ENCODE data around the gene NOS1.

Gene NOS1

GRCh38 chr12:117343296-117343695 lies 18.1 kb downstream of the NOS1 start:
- Histone ChIP-seq H3K4me2 (ENCODE audit: low read length, poor library complexity, severe bottlenecking) (no peak overlapping the region), H2AFZ (ENCODE audit: low read depth, low read length) (no peak overlapping the region), H3K14ac (ENCODE audit: low read length in 2 of 2) (no peak overlapping the region), H2BK5ac (ENCODE audit: low read depth, low read length, poor library complexity, severe bottlenecking) (no peak overlapping the region), H3K36me3 (ENCODE audit: control insufficient read depth in 1 of 2, insufficient read depth in 2 of 2, low read depth in 1 of 2, low read length in 2 of 2) (no peaks in the 10 kb centered on the region), H3K27me3 (ENCODE audit: control insufficient read depth in 1 of 2, insufficient read depth in 1 of 2, low read length in 2 of 2) (peaks cover 0 to 3% of the 10 kb centered on the region in 2 experiments), H2BK120ac (ENCODE audit: low read depth, low read length) (no peak overlapping the region), H2BK15ac (ENCODE audit: low read depth, poor library complexity, severe bottlenecking) (no peak overlapping the region), H3K4ac (ENCODE audit: low read depth in 1 of 2, low read length in 2 of 2) (no peak overlapping the region), H3K9me3 (ENCODE audit: control insufficient read depth, low read length) (peaks cover 11% of the 10 kb centered on the region), H3K9ac (ENCODE audit: low read length) (no peak overlapping the region), H4K91ac (ENCODE audit: low read length) (no peak overlapping the region), H3K4me3 (ENCODE audit: insufficient read depth in 1 of 2, low read depth in 1 of 2, low read length in 2 of 2) (no peak overlapping the region), H3K23ac (ENCODE audit: low read length in 2 of 2) (no peak overlapping the region), H3K79me1 (replicated peaks; ENCODE audit: low read length, poor library complexity, severe bottlenecking) (no peaks in the 10 kb centered on the region), H3K4me1 (ENCODE audit: control insufficient read depth, insufficient read depth, low read depth, low read length) (no peaks in the 10 kb centered on the region), H2AK5ac (ENCODE audit: low read length, severe bottlenecking) (no peak overlapping the region), H3K27ac (ENCODE audit: low read length, poor library complexity, severe bottlenecking) (no peak overlapping the region), H2BK12ac (ENCODE audit: low read length in 2 of 2) (no peak overlapping the region), H3K18ac (ENCODE audit: low read depth in 1 of 2, low read length in 2 of 2) (no peak overlapping the region), H4K8ac (ENCODE audit: low read length) (no peak overlapping the region)
- 40% methylated on average over 1 of the region's 4 CpGs for WGBS
- no peak for DNase-seq

GRCh38 chr12:117342682-117343081 lies 18.7 kb downstream of the NOS1 start:
- no peak overlapping the region for H2AK5ac ChIP-seq (ENCODE audit: low read length, severe bottlenecking)
- H3K36me3 ChIP-seq (ENCODE audit: control insufficient read depth in 1 of 2, insufficient read depth in 2 of 2, low read depth in 1 of 2, low read length in 2 of 2), result no peaks in the 10 kb centered on the region
- H2BK120ac ChIP-seq (ENCODE audit: low read depth, low read length), result no peak overlapping the region
- 24% methylated on average over 2 of the region's 2 CpGs for WGBS
- H3K4me3 ChIP-seq (ENCODE audit: insufficient read depth in 1 of 2, low read depth in 1 of 2, low read length in 2 of 2), result no peak overlapping the region
- peaks cover 11% of the 10 kb centered on the region for H3K9me3 ChIP-seq (ENCODE audit: control insufficient read depth, low read length)
- H3K27me3 ChIP-seq (ENCODE audit: control insufficient read depth in 1 of 2, insufficient read depth in 1 of 2, low read length in 2 of 2), result peaks cover 0 to 2% of the 10 kb centered on the region in 2 experiments
- no peak for DNase-seq
- H3K4me2 ChIP-seq (ENCODE audit: low read length, poor library complexity, severe bottlenecking), result no peak overlapping the region
- no peak overlapping the region for H3K9ac ChIP-seq (ENCODE audit: low read length)
- no peak overlapping the region for H2BK5ac ChIP-seq (ENCODE audit: low read depth, low read length, poor library complexity, severe bottlenecking)
- no peak overlapping the region for H4K91ac ChIP-seq (ENCODE audit: low read length)
- no peak overlapping the region for H3K4ac ChIP-seq (ENCODE audit: low read depth in 1 of 2, low read length in 2 of 2)
- no peak overlapping the region for H3K23ac ChIP-seq (ENCODE audit: low read length in 2 of 2)
- H3K27ac ChIP-seq (ENCODE audit: low read length, poor library complexity, severe bottlenecking), result no peak overlapping the region
- H4K8ac ChIP-seq (ENCODE audit: low read length), result no peak overlapping the region
- H3K79me1 ChIP-seq (replicated peaks; ENCODE audit: low read length, poor library complexity, severe bottlenecking), result no peaks in the 10 kb centered on the region
- H2BK12ac ChIP-seq (ENCODE audit: low read length in 2 of 2), result no peak overlapping the region
- no peak overlapping the region for H3K14ac ChIP-seq (ENCODE audit: low read length in 2 of 2)
- H2BK15ac ChIP-seq (ENCODE audit: low read depth, poor library complexity, severe bottlenecking), result no peak overlapping the region
- no peak overlapping the region for H3K18ac ChIP-seq (ENCODE audit: low read depth in 1 of 2, low read length in 2 of 2)
- H3K4me1 ChIP-seq (ENCODE audit: control insufficient read depth, insufficient read depth, low read depth, low read length), result no peaks in the 10 kb centered on the region
- no peak overlapping the region for H2AFZ ChIP-seq (ENCODE audit: low read depth, low read length)

DNA sequence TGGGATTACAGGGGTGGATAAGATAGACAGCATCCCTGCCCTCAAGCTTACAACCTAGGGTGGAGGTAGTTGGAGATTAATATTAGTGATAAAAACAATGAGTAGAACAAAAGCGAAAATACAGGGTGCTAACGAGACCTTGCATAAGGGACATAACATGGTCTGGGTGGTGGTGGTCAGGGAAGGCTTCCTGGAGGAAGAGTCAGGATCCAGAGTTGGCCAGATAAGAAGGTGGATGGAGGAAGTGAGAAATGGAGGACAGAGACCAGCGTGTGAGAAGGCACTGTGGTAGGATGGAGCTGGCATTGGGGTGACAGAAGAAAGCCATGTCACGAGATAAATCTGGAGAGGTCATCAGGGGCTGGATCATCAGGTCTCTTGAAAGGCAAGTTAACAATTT lies 19.2 kb downstream of the NOS1 start:
- H3K27me3 ChIP-seq (ENCODE audit: control insufficient read depth in 1 of 2, insufficient read depth in 1 of 2, low read length in 2 of 2), result peaks cover 0 to 6% of the 10 kb centered on the region in 2 experiments
- H3K9ac ChIP-seq (ENCODE audit: low read length), result no peak overlapping the region
- 72% methylated on average over 4 of the region's 4 CpGs for WGBS
- no peak overlapping the region for H2BK120ac ChIP-seq (ENCODE audit: low read depth, low read length)
- H3K36me3 ChIP-seq (ENCODE audit: control insufficient read depth in 1 of 2, insufficient read depth in 2 of 2, low read depth in 1 of 2, low read length in 2 of 2), result no peaks in the 10 kb centered on the region
- no peak overlapping the region for H3K4ac ChIP-seq (ENCODE audit: low read depth in 1 of 2, low read length in 2 of 2)
- H2BK5ac ChIP-seq (ENCODE audit: low read depth, low read length, poor library complexity, severe bottlenecking), result no peak overlapping the region
- no peak overlapping the region for H3K14ac ChIP-seq (ENCODE audit: low read length in 2 of 2)
- H3K27ac ChIP-seq (ENCODE audit: low read length, poor library complexity, severe bottlenecking), result no peak overlapping the region
- no peaks in the 10 kb centered on the region for H3K4me1 ChIP-seq (ENCODE audit: control insufficient read depth, insufficient read depth, low read depth, low read length)
- no peaks in the 10 kb centered on the region for H3K79me1 ChIP-seq (replicated peaks; ENCODE audit: low read length, poor library complexity, severe bottlenecking)
- H3K23ac ChIP-seq (ENCODE audit: low read length in 2 of 2), result no peak overlapping the region
- H3K9me3 ChIP-seq (ENCODE audit: control insufficient read depth, low read length), result peaks cover 11% of the 10 kb centered on the region
- DNase-seq, result no peak
- H2AFZ ChIP-seq (ENCODE audit: low read depth, low read length), result no peak overlapping the region
- H4K8ac ChIP-seq (ENCODE audit: low read length), result no peak overlapping the region
- H3K4me2 ChIP-seq (ENCODE audit: low read length, poor library complexity, severe bottlenecking), result no peak overlapping the region
- H4K91ac ChIP-seq (ENCODE audit: low read length), result no peak overlapping the region
- no peak overlapping the region for H3K4me3 ChIP-seq (ENCODE audit: insufficient read depth in 1 of 2, low read depth in 1 of 2, low read length in 2 of 2)
- no peak overlapping the region for H3K18ac ChIP-seq (ENCODE audit: low read depth in 1 of 2, low read length in 2 of 2)
- no peak overlapping the region for H2BK12ac ChIP-seq (ENCODE audit: low read length in 2 of 2)
- no peak overlapping the region for H2AK5ac ChIP-seq (ENCODE audit: low read length, severe bottlenecking)
- H2BK15ac ChIP-seq (ENCODE audit: low read depth, poor library complexity, severe bottlenecking), result no peak overlapping the region

- H2BK15ac ChIP-seq (ENCODE audit: low read depth, poor library complexity, severe bottlenecking), result no peak overlapping the region
- no peaks in the 10 kb centered on the region for H3K36me3 ChIP-seq (ENCODE audit: control insufficient read depth in 1 of 2, insufficient read depth in 2 of 2, low read depth in 1 of 2, low read length in 2 of 2)
- no peak overlapping the region for H2AFZ ChIP-seq (ENCODE audit: low read depth, low read length)
- no peak overlapping the region for H2BK12ac ChIP-seq (ENCODE audit: low read length in 2 of 2)
- no peak overlapping the region for H2AK5ac ChIP-seq (ENCODE audit: low read length, severe bottlenecking)
- H2BK120ac ChIP-seq (ENCODE audit: low read depth, low read length), result no peak overlapping the region
- DNase-seq, result no peak
- no peak overlapping the region for H4K91ac ChIP-seq (ENCODE audit: low read length)
- no peaks in the 10 kb centered on the region for H3K79me1 ChIP-seq (replicated peaks; ENCODE audit: low read length, poor library complexity, severe bottlenecking)
- H3K4me3 ChIP-seq (ENCODE audit: insufficient read depth in 1 of 2, low read depth in 1 of 2, low read length in 2 of 2), result no peak overlapping the region
- H3K9ac ChIP-seq (ENCODE audit: low read length), result no peak overlapping the region
- peaks cover 0 to 29% of the 10 kb centered on the region in 2 experiments for H3K27me3 ChIP-seq (ENCODE audit: control insufficient read depth in 1 of 2, insufficient read depth in 1 of 2, low read length in 2 of 2)
- H3K4me2 ChIP-seq (ENCODE audit: low read length, poor library complexity, severe bottlenecking), result no peak overlapping the region
- H3K18ac ChIP-seq (ENCODE audit: low read depth in 1 of 2, low read length in 2 of 2), result no peak overlapping the region
- H3K9me3 ChIP-seq (ENCODE audit: control insufficient read depth, low read length), result peaks cover 10% of the 10 kb centered on the region
- no peak overlapping the region for H3K14ac ChIP-seq (ENCODE audit: low read length in 2 of 2)
- H3K23ac ChIP-seq (ENCODE audit: low read length in 2 of 2), result no peak overlapping the region
- no peak overlapping the region for H2BK5ac ChIP-seq (ENCODE audit: low read depth, low read length, poor library complexity, severe bottlenecking)
- H3K4me1 ChIP-seq (ENCODE audit: control insufficient read depth, insufficient read depth, low read depth, low read length), result no peaks in the 10 kb centered on the region
- WGBS, result 62% methylated on average over 4 of the region's 4 CpGs
- H4K8ac ChIP-seq (ENCODE audit: low read length), result no peak overlapping the region
- H3K27ac ChIP-seq (ENCODE audit: low read length, poor library complexity, severe bottlenecking), result no peak overlapping the region
- no peak overlapping the region for H3K4ac ChIP-seq (ENCODE audit: low read depth in 1 of 2, low read length in 2 of 2)
Observed at GRCh38 chr12:117339104-117339503, 22.3 kb downstream of the NOS1 start.
